ENCODE data around the gene KCNJ1. TPM values are rescaled to one million over a fixed set of nuclear protein-coding genes. Genes with fewer than 3 reads are reported as not detected.

The KCNJ1 gene
- total RNA-seq, 4 donors from 2014 or later, result 0.11 to 0.81 TPM; not detected in 2

GRCh38 chr11:128845334-128845780 lies 21.7 kb downstream of the KCNJ1 start:
- WGBS, 2 donors, result 74 to 77% methylated on average over 2 of the region's 2 CpGs
- TF ChIP-seq POLR2A (IDR thresholded peaks at IDR 0.05), result no peak
- no peak for TF ChIP-seq CTCF (IDR thresholded peaks at IDR 0.05)
- intact Hi-C loops (cut with DNase I), result no loop called here

GRCh38 chr11:128843198-128843785 lies 23.8 kb downstream of the KCNJ1 start:
- H3K27ac ChIP-seq, result no peak overlapping the region
- 69 to 72% methylated on average over 2 of the region's 2 CpGs for WGBS, 2 donors
- H3K9me3 ChIP-seq, result no peaks in the 10 kb centered on the region
- H3K4me1 ChIP-seq, result peaks cover 7 to 11% of the 10 kb centered on the region in 2 donors
- no peaks in the 10 kb centered on the region for H3K36me3 ChIP-seq
- TF ChIP-seq POLR2A (IDR thresholded peaks at IDR 0.05), result no peak
- no peak for TF ChIP-seq CTCF (IDR thresholded peaks at IDR 0.05)
- H3K27me3 ChIP-seq, result no peaks in the 10 kb centered on the region
- no peak overlapping the region for H3K4me3 ChIP-seq (replicated peaks in 1 of 3)
- intact Hi-C loops (cut with DNase I), result no loop called here
- DNase-seq, result no peak

More at GRCh38 chr11:128845334-128845780, 21.7 kb downstream of the KCNJ1 start:
- peaks cover 7 to 11% of the 10 kb centered on the region in 2 donors for H3K4me1 ChIP-seq
- H3K9me3 ChIP-seq, result no peaks in the 10 kb centered on the region
- H3K27me3 ChIP-seq, result no peaks in the 10 kb centered on the region
- DNase-seq, result no peak
- no peak overlapping the region for H3K4me3 ChIP-seq (replicated peaks in 1 of 3)
- no peaks in the 10 kb centered on the region for H3K36me3 ChIP-seq
- no peak overlapping the region for H3K27ac ChIP-seq

GRCh38 chr11:128841461-128842072 lies 25.5 kb downstream of the KCNJ1 start:
- TF ChIP-seq POLR2A (IDR thresholded peaks at IDR 0.05) (no peak), CTCF (IDR thresholded peaks at IDR 0.05) (no peak)
- peaks cover 7 to 11% of the 10 kb centered on the region in 2 donors for H3K4me1 ChIP-seq
- no peaks in the 10 kb centered on the region for H3K27me3 ChIP-seq
- no peaks in the 10 kb centered on the region for H3K9me3 ChIP-seq
- 84 to 97% methylated on average over 7 of the region's 7 CpGs for WGBS, 2 donors
- intact Hi-C loops (cut with DNase I), result no loop called here
- H3K27ac ChIP-seq, result no peak overlapping the region
- H3K4me3 ChIP-seq (replicated peaks in 1 of 3), result no peak overlapping the region
- H3K36me3 ChIP-seq, result no peaks in the 10 kb centered on the region
- DNase-seq, result no peak

GRCh38 chr11:128840783-128841182 lies 26.3 kb downstream of the KCNJ1 start:
- intact Hi-C loops (cut with DNase I), result no loop called here
- Histone ChIP-seq H3K36me3 (no peaks in the 10 kb centered on the region), H3K9me3 (no peaks in the 10 kb centered on the region), H3K4me3 (replicated peaks in 1 of 3) (no peak overlapping the region), H3K27me3 (no peaks in the 10 kb centered on the region), H3K27ac (no peak overlapping the region), H3K4me1 (peaks cover 7 to 11% of the 10 kb centered on the region in 2 donors)
- TF ChIP-seq POLR2A (IDR thresholded peaks at IDR 0.05), result no peak
- no peak for TF ChIP-seq CTCF (IDR thresholded peaks at IDR 0.05)
- WGBS, 2 donors, result 73 to 89% methylated on average over 2 of the region's 2 CpGs
- no peak for DNase-seq

GRCh38 chr11:128840137-128840536 lies 27.0 kb downstream of the KCNJ1 start:
- Histone ChIP-seq H3K4me3 (replicated peaks in 1 of 3) (no peak overlapping the region), H3K27me3 (no peaks in the 10 kb centered on the region), H3K36me3 (no peaks in the 10 kb centered on the region), H3K9me3 (no peaks in the 10 kb centered on the region), H3K27ac (no peak overlapping the region), H3K4me1 (peaks cover 7 to 11% of the 10 kb centered on the region in 2 donors)
- no peak for TF ChIP-seq POLR2A (IDR thresholded peaks at IDR 0.05)
- no peak for TF ChIP-seq CTCF (IDR thresholded peaks at IDR 0.05)
- WGBS, 2 donors, result 81 to 82% methylated on average over 5 of the region's 5 CpGs
- intact Hi-C loops (cut with DNase I), result no loop called here
- no peak for DNase-seq
